Kidney epithelial cell (primary cell): ENCODE results near the gene INF2. TPM values are rescaled to one million over a fixed set of nuclear protein-coding genes. Genes with fewer than 3 reads are reported as not detected.

Source experiments
- DNase-seq: peaks from one replicate; pipeline ENCODE4 v3.0.0-alpha.2; 2010; ENCODE audit warnings: low read depth
- H3K27me3 ChIP-seq: 2 replicates; pipeline ENCODE4 v1.6.0; 2011; ENCODE audit warnings: low read length; ENCODE audit not compliant: control insufficient read depth, insufficient read depth
- H3K36me3 ChIP-seq: 2 replicates; pipeline ENCODE4 v1.5.1; 2011; ENCODE audit warnings: low read length; ENCODE audit not compliant: control insufficient read depth, insufficient read depth
- H3K4me3 ChIP-seq: 2 replicates; pipeline ENCODE4 v1.5.1; 2011; ENCODE audit warnings: low read depth, mild to moderate bottlenecking, control low read depth, low read length
- CTCF ChIP-seq: IDR thresholded peaks from 2 replicates; pipeline ENCODE4 v1.5.1; 2011; ENCODE audit warnings: mild to moderate bottlenecking, moderate library complexity, low read length, control low read depth, inconsistent platforms; ENCODE audit not compliant: insufficient read depth, poor library complexity, severe bottlenecking
- total RNA-seq: library from RNA; depleted of rRNA; stranded (reverse); fragments of >200 nt; gene quantifications from 2 replicates; pipeline ENCODE4 v1.2.3, GENCODE V29; 2015

The INF2 gene
- total RNA-seq, 1 donor from 2014 or later = 109 TPM

- peak; percentile 43 for TF ChIP-seq CTCF
- Histone ChIP-seq H3K27me3 (peaks cover 3% of the 10 kb centered on the region), H3K36me3 (no peaks in the 10 kb centered on the region), H3K4me3 (peak within 1 kb of the TSS; percentile 52)
- DNase-seq = no peak
Measured at GRCh38 chr14:104723651-104724406, 34.4 kb downstream of the INF2 start, which contains the start of gene ADSS1. TSS of gene ADSS1 (plus strand) at chr14:104724229. CDS start at chr14:104724271, 42 bp downstream.

DNA sequence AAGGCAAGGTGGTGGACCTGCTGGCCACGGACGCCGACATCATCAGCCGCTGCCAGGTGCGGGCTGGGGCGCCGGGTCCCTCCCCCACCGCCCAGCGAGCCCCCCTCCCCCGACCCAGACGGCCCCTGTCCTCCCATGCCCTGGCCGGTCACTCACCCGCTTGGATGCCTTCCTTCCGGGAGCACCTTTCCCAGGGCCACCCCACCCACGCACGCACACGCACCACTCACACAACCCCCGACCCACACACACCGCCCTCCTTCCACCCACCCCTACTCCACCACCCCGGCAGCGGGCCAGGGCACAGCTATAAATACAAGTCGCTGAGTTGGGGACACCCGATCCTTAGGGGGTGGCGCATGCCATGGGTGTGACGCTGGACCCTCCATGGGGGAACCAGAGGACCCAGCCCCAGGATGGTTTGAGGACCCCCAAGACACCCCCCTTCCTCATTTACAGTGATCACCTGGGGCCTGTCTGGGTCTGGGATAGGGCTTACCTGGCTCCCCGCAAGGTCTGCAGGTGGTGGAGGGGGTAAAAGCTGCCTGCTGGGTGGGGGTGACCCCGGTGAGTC, 35.1 kb downstream of the INF2 start:
- no peak for TF ChIP-seq CTCF
- Histone ChIP-seq H3K27me3 (peaks cover 4% of the 10 kb centered on the region), H3K4me3 (peak overlapping the region; percentile 52), H3K36me3 (no peaks in the 10 kb centered on the region)
- no peak for DNase-seq

DNA sequence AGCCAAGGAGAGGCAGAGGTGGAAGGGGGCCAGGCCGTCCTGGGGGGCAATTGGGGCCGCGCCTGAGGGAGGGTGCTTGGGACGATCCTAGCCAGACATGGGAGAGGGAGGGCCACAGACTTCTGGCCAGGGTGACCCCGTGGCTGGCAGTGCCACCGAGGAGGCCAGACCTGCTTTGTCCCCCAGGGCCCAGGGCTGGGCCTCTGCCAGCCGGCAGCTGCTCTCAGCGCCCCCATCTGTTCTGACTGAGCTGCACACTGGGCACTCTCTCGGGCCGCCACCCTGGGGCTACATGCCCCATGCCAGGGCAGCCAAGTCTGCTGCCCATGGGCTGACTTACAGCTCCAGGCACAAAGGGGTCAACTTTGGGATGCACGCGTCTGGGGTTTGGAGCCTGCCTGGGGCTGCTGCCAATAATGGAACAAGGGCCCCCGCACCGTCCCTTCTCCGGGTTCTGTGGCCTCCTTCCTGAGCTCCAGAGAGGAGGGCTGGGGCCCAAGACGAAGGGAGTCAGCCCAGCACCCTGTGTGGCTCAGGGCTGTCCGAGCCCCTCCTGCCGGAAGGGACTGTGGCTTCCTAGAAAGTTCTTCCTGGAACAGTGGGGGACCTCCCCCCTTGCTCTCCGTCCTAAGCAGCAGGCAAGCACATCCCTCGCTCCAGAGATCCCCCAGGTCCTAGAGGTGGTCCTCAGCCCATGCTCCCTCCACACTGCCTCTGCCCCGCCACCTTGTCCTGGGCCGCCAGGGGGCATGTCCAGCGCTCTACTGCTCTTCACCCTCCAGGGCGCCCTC, 35.8 kb downstream of the INF2 start:
- no peak for DNase-seq
- H3K27me3 ChIP-seq = peaks cover 4% of the 10 kb centered on the region
- peak overlapping the region; percentile 52 for H3K4me3 ChIP-seq
- H3K36me3 ChIP-seq = no peaks in the 10 kb centered on the region
- peak; percentile 44 for TF ChIP-seq CTCF

DNA sequence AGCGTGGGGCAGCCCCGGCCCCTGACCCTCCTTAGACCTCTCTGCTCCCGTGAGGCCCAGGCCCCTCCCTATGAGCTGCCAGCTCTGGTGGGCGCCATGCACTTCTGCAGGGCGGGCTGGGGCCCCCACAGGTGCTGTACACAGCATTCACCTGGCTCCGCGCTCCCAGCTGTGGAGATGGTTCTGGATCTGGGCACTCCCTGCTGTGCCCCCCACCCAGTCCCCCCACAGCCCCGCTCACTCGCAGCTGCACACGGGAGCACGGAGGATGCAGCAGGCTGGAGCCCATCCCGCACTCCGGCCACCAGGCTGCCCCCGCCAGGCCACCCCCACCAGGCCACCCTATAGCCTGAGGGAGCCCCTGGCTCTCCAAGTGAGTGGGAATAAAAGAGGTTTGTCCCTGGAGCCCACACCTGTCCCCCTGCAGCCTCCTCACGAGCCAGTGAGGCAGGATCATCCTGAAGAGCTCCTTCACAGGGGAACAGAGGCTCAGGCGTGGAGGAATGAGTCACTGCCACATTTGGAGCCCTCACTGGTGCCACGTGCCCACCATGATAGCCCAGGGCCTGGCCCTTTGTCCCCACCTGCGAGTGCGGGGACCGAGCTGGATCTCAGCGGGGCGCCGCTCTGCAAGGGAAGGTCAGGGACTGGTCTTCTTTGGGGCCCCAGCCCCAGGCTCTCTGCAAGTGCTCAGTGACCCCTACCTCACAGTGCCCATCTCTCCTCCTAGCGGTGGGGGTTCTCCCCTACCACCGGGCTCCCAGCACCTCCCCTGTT, 36.5 kb downstream of the INF2 start:
- no peak for DNase-seq
- no peak overlapping the region for H3K4me3 ChIP-seq
- peaks cover 4% of the 10 kb centered on the region for H3K27me3 ChIP-seq
- H3K36me3 ChIP-seq = no peaks in the 10 kb centered on the region
- no peak for TF ChIP-seq CTCF

DNA sequence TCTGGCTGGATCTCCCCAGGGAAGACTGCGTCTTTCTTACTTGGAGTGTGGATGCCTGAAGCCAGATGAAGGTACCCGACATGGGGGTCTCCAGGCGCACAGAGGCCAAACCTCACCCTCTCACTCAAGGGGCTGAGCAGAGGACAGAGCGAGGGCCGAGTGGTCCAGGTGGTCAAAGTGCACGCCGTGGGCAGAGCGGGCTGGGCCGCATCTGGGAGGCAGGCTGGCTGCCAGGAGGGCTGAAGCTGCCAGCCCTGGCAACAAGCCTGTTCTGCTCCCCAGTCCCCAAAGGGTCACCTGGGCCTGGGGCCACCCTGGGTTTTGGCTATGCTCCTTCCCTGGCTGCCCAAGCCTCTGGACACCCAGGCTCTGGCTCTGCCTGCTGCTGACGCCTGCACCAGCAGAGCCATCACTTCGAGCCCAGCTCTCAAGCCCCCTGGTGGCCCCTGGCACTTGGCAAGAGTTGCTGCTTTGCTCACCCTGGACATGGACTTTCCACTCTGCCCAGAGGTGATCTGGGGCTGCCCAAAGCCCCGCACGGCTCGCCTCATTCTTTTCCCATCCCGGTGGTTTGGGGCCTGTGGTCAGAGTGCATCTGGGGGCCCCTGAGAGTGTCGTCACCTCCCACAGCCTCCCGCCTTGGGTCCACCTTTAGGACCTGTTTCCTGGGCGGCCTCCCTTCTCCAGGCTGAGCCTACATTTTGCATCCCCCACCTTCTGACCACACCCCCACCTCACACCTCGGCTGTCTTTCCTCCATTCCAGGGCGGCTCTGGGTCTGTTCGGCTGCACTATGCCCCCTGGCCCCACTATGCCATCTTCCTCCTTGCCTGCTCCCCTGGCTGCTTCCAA, 37.4 kb downstream of the INF2 start:
- H3K36me3 ChIP-seq = no peaks in the 10 kb centered on the region
- H3K4me3 ChIP-seq = no peak overlapping the region
- TF ChIP-seq CTCF = no peak
- DNase-seq = no peak
- peaks cover 8% of the 10 kb centered on the region for H3K27me3 ChIP-seq
